ENCODE data around the gene EIF4G3. TPM values are rescaled to one million over a fixed set of nuclear protein-coding genes. Genes with fewer than 3 reads are reported as not detected.

EIF4G3 gene
- total RNA-seq, 4 donors from 2014 or later: 28.3 to 55.5 (median 35.5) TPM

DNA sequence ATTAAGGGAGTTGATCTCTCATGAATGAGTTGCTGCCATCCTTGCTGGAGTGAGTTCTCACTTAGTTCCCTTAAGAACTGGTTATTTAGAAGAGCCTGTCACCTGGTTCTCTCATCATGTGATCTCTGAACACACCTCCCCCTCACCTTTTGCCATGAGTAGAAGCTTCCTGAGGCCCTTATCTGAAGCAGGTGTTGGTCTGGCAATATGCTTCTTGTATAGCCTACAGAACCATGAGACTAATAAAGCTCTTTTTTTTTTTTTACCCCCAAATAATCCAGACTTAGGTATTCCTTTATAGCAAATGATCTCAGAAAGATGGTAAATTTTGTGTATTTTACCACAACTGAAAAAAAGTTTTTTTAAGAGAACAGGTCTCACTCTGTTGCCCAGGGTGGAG, 158.0 kb downstream of the EIF4G3 start:
- TF ChIP-seq, protein P1, sequence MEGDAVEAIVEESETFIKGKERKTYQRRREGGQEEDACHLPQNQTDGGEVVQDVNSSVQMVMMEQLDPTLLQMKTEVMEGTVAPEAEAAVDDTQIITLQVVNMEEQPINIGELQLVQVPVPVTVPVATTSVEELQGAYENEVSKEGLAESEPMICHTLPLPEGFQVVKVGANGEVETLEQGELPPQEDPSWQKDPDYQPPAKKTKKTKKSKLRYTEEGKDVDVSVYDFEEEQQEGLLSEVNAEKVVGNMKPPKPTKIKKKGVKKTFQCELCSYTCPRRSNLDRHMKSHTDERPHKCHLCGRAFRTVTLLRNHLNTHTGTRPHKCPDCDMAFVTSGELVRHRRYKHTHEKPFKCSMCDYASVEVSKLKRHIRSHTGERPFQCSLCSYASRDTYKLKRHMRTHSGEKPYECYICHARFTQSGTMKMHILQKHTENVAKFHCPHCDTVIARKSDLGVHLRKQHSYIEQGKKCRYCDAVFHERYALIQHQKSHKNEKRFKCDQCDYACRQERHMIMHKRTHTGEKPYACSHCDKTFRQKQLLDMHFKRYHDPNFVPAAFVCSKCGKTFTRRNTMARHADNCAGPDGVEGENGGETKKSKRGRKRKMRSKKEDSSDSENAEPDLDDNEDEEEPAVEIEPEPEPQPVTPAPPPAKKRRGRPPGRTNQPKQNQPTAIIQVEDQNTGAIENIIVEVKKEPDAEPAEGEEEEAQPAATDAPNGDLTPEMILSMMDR (IDR thresholded peaks at IDR 0.05): no peak
- no peak for TF ChIP-seq POLR2A (IDR thresholded peaks at IDR 0.05)
- Histone ChIP-seq H3K27me3 (no peaks in the 10 kb centered on the region), H3K4me3 (no peak overlapping the region), H3K4me1 (peaks cover 5 to 21% (median 17%) of the 10 kb centered on the region in 3 donors), H3K36me3 (no peaks in the 10 kb centered on the region), H3K27ac (no peak overlapping the region), H3K9me3 (no peaks in the 10 kb centered on the region)
- intact Hi-C loops (cut with DNase I): no loop called here
- no peak for DNase-seq

DNA sequence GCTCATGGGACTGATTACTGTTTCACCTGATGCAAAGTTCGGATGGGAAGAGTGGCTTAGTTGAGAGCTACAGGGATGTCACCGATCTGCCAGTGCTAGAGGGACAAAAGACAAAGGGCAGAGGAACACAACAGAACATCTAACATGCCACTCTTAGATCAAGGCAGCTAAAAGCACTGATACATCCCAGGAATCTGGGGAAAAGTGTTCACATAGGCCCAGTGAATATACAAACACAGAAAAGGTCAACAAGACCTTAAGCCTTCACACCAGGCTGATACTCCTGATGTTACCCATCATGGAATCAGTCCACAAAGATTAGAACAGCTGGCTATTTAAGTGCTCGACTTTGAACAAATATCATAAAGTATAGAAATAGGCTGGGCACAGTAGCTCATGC, 163.2 kb downstream of the EIF4G3 start:
- WGBS, 2 donors: 80 to 88% methylated on average over 3 of the region's 3 CpGs
- intact Hi-C loops (cut with DNase I): no loop called here
- H3K4me1 ChIP-seq: no peaks in the 10 kb centered on the region
- H3K4me3 ChIP-seq: no peak overlapping the region
- H3K27ac ChIP-seq: no peak overlapping the region
- H3K9me3 ChIP-seq: no peaks in the 10 kb centered on the region
- no peak for DNase-seq
- H3K27me3 ChIP-seq: no peaks in the 10 kb centered on the region
- TF ChIP-seq, protein P1 (IDR thresholded peaks at IDR 0.05): no peak
- TF ChIP-seq POLR2A (IDR thresholded peaks at IDR 0.05): no peak
- no peaks in the 10 kb centered on the region for H3K36me3 ChIP-seq

DNA sequence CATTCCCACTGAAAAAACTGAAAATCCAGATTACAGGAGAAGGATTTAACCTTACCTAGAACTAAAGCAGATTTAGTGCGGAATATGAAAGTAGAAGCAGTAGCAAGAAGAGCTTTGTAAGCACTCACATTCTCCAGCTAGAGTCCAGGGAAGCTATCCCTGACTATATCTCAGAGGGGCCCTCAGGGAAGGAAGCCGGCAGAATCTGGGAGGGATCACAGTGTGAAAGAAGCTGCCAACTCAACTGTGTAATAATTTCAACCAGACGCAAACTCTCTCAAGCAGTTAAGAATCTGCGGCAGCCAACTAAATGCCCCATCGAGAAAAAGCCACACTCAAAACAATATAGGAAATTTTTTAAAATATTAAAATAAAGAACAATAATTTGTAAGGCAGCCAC, 163.8 kb downstream of the EIF4G3 start:
- no peak overlapping the region for H3K27ac ChIP-seq

DNA sequence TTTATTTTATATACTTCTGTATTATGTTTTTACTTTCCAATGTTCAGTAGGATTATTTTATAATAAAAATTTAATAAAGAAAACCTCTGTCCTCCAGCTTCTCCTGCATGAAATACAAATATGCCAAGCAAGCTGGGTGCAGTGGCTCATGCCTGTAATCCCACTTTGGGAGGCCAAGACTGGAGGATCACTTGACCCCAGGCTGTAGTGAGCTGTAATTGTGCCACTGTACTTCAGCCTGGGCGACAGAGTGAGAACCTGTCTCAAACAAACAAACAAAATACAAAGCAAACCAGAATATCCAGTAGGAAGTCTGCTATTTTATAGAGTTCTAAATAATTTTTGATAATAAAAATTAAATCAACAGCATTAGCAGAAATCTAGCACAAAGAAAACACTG, 168.8 kb downstream of the EIF4G3 start:
- Histone ChIP-seq H3K9me3 (no peaks in the 10 kb centered on the region), H3K27me3 (no peaks in the 10 kb centered on the region), H3K36me3 (no peaks in the 10 kb centered on the region), H3K4me1 (no peaks in the 10 kb centered on the region), H3K4me3 (no peak overlapping the region), H3K27ac (no peak overlapping the region)
- no peak for TF ChIP-seq POLR2A (IDR thresholded peaks at IDR 0.05)
- TF ChIP-seq, protein P1 (IDR thresholded peaks at IDR 0.05): no peak
- intact Hi-C loops (cut with DNase I): no loop called here
- DNase-seq: no peak
- WGBS, 2 donors: 80 to 90% methylated on average over 1 of the region's 1 CpG

More for the DNA sequence above, 163.8 kb downstream of the EIF4G3 start:
- no peaks in the 10 kb centered on the region for H3K27me3 ChIP-seq
- WGBS, 2 donors: 81 to 88% methylated on average over 5 of the region's 5 CpGs
- intact Hi-C loops (cut with DNase I): no loop called here
- DNase-seq: no peak
- no peaks in the 10 kb centered on the region for H3K9me3 ChIP-seq
- no peaks in the 10 kb centered on the region for H3K36me3 ChIP-seq
- H3K4me3 ChIP-seq: no peak overlapping the region
- TF ChIP-seq, protein P1 (IDR thresholded peaks at IDR 0.05): no peak
- TF ChIP-seq POLR2A (IDR thresholded peaks at IDR 0.05): no peak
- H3K4me1 ChIP-seq: no peaks in the 10 kb centered on the region

DNA sequence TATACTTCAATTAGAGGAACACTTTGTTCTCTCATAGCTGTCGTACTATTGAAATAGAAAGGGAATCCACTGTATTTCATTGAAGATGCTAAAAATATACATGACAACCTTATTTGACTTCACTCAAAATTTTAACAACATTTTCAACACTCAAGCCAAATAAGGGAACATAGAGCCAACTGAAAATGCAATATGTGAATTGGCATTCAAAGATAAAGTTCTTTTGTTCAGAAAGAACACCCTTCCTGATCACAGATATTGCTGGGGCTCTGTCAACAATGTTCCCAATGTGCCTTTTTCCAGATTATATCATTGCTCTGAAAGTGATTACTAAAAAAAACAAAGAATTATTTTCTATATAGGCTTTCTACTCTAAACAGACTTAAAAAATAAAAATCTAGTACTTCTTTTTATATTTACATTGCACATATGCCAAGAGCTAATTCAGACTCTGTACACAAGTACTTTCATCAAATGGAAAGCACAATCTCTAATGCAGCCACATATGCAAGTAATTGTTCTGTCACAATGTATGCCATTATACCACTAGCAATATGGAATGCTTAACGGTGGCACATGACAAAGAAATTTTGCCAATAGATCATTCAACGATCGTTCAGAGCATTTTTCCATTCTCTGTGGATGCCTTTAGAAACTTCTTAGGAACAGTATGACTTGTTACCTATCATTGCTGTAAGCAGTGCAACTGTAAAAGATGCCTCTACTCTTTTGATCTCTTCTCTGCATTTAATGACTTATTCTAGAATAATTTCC, 171.0 kb downstream of the EIF4G3 start:
- H3K36me3 ChIP-seq: peaks cover 0 to 8% (median 0%) of the 10 kb centered on the region in 3 donors
- intact Hi-C loops (cut with DNase I): no loop called here
- H3K4me3 ChIP-seq: no peak overlapping the region
- H3K9me3 ChIP-seq: no peaks in the 10 kb centered on the region
- no peak for DNase-seq
- 83 to 91% methylated on average over 4 of the region's 4 CpGs for WGBS, 2 donors
- no peaks in the 10 kb centered on the region for H3K27me3 ChIP-seq
- TF ChIP-seq, protein P1 (IDR thresholded peaks at IDR 0.05): no peak
- TF ChIP-seq POLR2A (IDR thresholded peaks at IDR 0.05): no peak
- H3K27ac ChIP-seq: no peak overlapping the region
- no peaks in the 10 kb centered on the region for H3K4me1 ChIP-seq

Data from esophagus squamous epithelium (tissue), 5 donors.